IPS DF 4.7 (cell line): ENCODE results near the gene B4GAT1.
A peak's percentile ranks its signal among the peaks of the same experiment; 100 is the strongest.
"Not testable (repeated sequence)": the region's sequence is repeated elsewhere in the genome, so short reads cannot be mapped to it uniquely, and the experiment has no call there.

Source experiments
- DNase-seq: peaks from one replicate; pipeline ENCODE4 v3.0.0-alpha.2; 2013; ENCODE audit warnings: low spot score; ENCODE audit errors: extremely low read depth

B4GAT1 gene

DNA sequence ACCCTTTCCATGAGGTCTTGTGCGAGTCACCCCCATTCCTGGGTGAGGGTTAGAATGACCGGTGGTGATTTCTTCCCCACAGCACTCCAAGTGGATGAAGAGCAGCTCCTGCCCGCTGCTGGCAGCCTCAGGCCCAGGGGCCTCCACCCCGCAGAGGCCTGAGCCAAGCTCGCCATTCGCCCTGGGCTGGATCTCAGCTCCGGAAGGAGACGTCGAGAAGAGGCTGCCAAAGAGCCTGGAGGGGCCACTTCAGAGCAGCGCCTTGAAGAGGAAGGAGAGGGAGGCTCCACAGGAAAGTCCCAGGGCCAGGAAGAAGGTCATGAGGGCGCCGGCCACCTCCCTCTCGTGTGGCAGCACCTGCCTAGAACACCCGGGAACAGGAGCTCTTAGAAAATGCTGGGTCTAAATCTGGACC lies 15.8 kb upstream of the B4GAT1 start:
- DNase-seq: no peak

GRCh38 chr11:66362481-66363147 lies 15.2 kb upstream of the B4GAT1 start:
- DNase-seq: no peak

GRCh38 chr11:66361502-66361941 lies 14.1 kb upstream of the B4GAT1 start:
- no peak for DNase-seq

GRCh38 chr11:66360406-66361073 lies 13.1 kb upstream of the B4GAT1 start:
- no peak for DNase-seq

DNA sequence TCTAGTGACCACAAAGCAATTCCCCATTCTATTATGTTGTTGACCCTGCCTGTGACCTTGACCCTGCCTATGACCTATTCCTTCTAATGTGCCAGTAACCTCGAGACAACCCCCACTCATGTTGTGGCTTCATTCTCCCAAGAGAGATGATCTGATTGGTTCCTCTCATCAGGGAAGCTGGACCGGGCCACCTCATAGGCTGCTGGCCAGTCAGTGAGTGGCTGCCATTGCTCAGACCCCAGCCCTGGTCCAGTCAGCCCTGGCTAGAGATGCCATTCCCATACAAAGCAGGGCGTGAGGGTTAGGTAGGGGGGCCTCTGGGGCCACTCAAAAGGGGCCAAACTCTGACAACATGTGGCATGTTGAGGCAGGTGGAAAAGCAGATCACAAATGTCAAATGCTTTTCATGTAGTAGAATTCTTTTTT lies 12.2 kb upstream of the B4GAT1 start:
- DNase-seq: no peak

- DNase-seq: not testable (repeated sequence)
These were observed 3.3 kb upstream of the B4GAT1 start for GRCh38 chr11:66350560-66351235.

DNA sequence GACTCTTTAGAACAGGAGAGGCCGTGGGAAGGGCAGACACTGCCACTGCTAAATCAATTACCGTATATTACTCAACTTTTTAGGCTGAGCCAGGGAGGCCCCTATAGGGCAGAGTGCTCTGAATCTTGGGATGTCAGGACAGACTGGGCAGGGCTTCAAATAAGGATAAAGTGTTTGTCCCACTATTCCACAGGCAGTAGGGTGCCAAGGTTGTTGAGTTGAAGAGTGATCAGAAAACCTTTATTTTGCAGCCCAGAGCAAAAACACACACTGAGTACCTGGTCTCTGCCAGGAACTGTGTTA lies 1.6 kb upstream of the B4GAT1 start:
- DNase-seq: no peak

- DNase-seq: no peak
These were observed 679 bp downstream of the B4GAT1 start for GRCh38 chr11:66346476-66347424.

- DNase-seq: no peak
These were observed 2.1 kb downstream of the B4GAT1 start for GRCh38 chr11:66345316-66345649.

DNA sequence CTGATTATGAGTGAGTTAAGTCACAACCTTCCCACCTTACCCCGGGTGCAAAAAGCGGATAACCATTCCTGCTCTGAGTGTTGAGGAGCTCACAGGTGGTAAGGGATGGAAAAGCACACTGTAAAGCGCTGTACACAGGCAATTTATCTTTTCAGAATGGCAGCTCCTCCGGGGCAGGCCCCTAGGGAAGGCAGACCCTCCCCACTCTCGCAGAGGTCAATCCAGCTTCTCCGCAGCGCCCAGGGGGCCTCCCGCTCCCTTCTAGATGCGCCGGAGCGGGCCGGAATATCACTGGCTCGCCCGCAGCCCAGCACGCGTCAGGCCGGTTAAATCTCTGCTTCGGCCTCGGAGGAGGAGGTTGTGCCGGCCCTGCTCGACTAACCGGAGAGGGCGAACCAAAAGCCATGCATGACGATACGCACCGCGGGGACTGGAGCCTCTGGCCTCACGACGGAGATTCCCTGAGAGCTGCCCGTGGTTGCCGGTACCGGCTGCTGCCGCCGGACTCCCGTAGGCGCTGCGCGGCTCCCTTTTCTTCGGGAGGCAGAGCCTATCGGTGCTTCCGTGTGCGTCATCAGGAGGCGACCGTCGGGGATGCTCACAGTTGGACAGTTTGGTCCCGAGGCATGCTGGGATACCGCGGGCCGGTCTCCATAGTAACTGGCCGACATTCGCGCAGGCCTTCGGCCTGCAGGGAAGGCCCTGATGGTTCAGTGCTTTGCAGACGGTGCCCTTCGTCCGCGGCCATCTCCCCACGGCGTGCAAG lies 2.7 kb downstream of the B4GAT1 start, which contains the start of gene BRMS1:
Gene BRMS1, minus strand, starts transcription at position 555 of the 766 bp plus-strand sequence. CDS start 2,870 bp downstream, outside the sequence.
- DNase-seq: peak; percentile 87

- DNase-seq: no peak
These were observed 4.3 kb downstream of the B4GAT1 start for GRCh38 chr11:66343176-66343575.

GRCh38 chr11:66341502-66342126 lies 5.8 kb downstream of the B4GAT1 start:
- no peak for DNase-seq

DNA sequence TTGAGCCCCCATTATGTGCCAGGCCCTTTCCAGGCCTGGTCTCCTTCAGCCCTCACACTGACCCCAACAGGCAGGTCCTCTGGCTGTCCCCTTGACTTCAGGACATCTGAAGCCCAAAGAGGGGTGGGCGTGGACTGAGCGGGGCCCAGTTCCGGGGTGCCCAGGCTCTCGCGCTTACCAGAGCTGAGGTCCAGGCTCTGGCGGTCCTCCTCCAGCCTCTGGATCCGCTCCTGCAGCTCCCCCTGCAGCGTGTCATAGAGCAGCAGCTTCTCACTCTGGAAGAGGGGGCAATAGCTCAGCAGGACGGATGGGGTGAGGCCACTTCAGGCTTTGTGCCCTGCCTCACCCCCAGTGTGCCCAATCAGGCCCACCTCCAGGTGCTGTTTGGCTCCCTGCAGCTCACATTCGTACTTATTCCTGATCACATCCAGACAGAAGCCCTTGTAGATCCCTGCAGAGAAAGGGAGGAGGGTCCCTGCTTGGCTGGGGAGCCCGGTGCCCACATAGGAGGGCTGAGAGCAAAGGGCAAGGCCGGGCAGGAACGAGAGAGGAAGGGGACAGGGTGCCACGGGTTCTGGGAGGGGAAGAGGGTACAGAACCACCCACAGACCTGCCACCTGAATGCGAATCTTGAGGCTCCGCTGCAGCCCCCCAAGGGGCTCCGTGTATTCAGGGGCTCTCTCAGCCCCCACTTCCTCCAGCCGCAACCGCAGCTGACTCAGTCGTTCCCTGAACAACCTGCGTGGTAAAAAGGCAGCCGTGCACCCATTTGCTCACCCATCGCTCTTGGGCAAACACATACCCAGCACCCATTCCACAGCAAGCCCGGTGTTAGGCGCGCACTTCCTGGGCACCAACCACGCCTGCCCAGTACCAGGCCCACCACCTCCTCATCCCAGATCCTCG lies 6.6 kb downstream of the B4GAT1 start:
- DNase-seq: no peak

- no peak for DNase-seq
These were observed 7.5 kb downstream of the B4GAT1 start for GRCh38 chr11:66339686-66340483.

- no peak for DNase-seq
These were observed 8.2 kb downstream of the B4GAT1 start for GRCh38 chr11:66339162-66339675.

GRCh38 chr11:66338276-66339161 lies 8.9 kb downstream of the B4GAT1 start:
- no peak for DNase-seq
